ENCODE data around the gene APBB2. TPM values are rescaled to one million over a fixed set of nuclear protein-coding genes. Genes with fewer than 3 reads are reported as not detected.

APBB2 gene
- total RNA-seq, 1 experiment from 2014 or later = 49.0 TPM

DNA sequence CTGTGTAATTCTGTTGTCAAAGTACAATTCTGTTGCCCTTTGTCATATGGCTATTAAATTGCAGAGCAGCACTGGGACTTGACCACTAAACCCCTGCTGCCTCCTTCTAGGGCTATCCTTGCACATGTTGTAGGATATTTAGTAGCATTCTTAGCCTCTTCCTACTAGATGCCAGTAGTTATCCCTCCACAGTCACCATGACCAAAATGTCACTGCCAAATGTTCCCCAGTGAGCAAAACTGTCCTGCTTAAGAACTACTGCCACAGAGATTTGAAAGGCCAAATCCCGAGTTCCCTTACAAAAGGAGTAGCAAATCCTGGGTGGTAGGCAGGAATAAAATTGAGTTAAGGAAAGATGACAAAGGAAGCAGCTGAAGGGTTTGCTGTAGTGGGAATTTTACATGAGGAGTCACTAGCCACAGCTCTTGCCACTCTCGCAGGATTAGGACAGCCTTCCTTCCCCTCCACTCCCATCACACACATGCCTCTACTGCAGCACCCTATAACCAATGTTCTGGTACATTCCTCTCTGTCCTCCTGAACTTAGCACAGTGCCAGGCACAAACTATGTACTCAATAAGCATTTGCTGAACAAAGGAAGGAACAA is 8.4 kb downstream of the APBB2 start (continued):
- TF ChIP-seq, protein P1, sequence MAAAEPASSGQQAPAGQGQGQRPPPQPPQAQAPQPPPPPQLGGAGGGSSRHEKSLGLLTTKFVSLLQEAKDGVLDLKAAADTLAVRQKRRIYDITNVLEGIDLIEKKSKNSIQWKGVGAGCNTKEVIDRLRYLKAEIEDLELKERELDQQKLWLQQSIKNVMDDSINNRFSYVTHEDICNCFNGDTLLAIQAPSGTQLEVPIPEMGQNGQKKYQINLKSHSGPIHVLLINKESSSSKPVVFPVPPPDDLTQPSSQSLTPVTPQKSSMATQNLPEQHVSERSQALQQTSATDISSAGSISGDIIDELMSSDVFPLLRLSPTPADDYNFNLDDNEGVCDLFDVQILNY (CRISPR knock-in tag; IDR thresholded peaks at IDR 0.05) = no peak
- no peak for TF ChIP-seq ZBTB21 (CRISPR knock-in tag; IDR thresholded peaks at IDR 0.05; ENCODE audit: borderline replicate concordance)
- no peak for TF ChIP-seq ARID4B (CRISPR knock-in tag; IDR thresholded peaks at IDR 0.05; ENCODE audit: borderline replicate concordance)
- TF ChIP-seq, protein P2, sequence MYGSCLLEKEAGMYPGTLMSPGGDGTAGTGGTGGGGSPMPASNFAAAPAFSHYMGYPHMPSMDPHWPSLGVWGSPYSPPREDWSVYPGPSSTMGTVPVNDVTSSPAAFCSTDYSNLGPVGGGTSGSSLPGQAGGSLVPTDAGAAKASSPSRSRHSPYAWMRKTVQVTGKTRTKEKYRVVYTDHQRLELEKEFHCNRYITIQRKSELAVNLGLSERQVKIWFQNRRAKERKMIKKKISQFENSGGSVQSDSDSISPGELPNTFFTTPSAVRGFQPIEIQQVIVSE (CRISPR knock-in tag; IDR thresholded peaks at IDR 0.05; ENCODE audit: borderline replicate concordance) = no peak
- no peak for TF ChIP-seq HMGXB4 (CRISPR knock-in tag; IDR thresholded peaks at IDR 0.05)

DNA sequence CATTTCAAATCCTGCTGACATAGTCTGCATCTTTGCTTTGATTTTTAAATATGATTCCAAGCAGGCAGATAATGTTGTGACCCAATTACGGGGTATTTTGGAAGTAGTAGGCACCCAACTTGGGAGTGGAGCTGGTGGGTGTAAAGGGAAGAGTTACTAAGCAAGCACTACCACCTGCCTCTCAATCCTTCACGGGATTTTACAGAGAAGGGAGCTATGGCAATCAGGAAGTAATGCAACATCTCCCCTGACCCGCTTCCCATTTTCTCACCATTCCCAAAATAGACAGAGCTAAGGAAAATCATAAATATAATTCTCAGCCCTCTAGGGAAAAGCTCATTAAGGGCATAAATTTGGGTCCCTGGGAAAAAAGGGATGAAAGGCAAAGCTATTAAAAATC is 9.2 kb downstream of the APBB2 start:
- Mint-ChIP-seq H3K4me3 (no peak overlapping the region), H3K27ac (no peak overlapping the region), H3K27me3 (ENCODE audit: low read depth) (no peaks in the 10 kb centered on the region), H3K9me3 (no peaks in the 10 kb centered on the region), H3K36me3 (no peaks in the 10 kb centered on the region), H3K4me1 (peaks cover 40% of the 10 kb centered on the region)
- DNase-seq (ENCODE audit: low spot score) (no peak), ATAC-seq (no peak)
- ChIA-PET POLR2A (interaction anchor here (0.6 kb wide), 1 partner anchor 198 kb away, joined by 3 read pairs; no protein-coding TSS in a partner anchor), CTCF (interaction anchor here (0.8 to 2.7 kb wide), 5 partner anchors 9 to 308 kb away, joined by 3 to 24 read pairs (median 6); partner anchors contain the start of gene APBB2)
- TF ChIP-seq KAT7 (CRISPR knock-in tag; IDR thresholded peaks at IDR 0.05; ENCODE audit: borderline replicate concordance) = no peak
- TF ChIP-seq ZNF396 (CRISPR knock-in tag; IDR thresholded peaks at IDR 0.05; ENCODE audit: borderline replicate concordance) = no peak
- no peak for TF ChIP-seq OVOL2 (CRISPR knock-in tag; IDR thresholded peaks at IDR 0.05; ENCODE audit: borderline replicate concordance)
- no peak for TF ChIP-seq CREM (CRISPR knock-in tag; IDR thresholded peaks at IDR 0.05)
- TF ChIP-seq FOXJ3 (CRISPR knock-in tag; IDR thresholded peaks at IDR 0.05; ENCODE audit: borderline replicate concordance) = no peak

- 0 out of 2 replicates have a peak overlapping the region, but pooled peaks have one; percentile 64 for H3K27ac Mint-ChIP-seq
- ATAC-seq (0 out of 2 replicates have a peak, but pooled peaks have one; percentile 22), DNase-seq (ENCODE audit: low spot score) (no peak)
- H3K4me3 Mint-ChIP-seq = no peak overlapping the region
- no peaks in the 10 kb centered on the region for H3K27me3 Mint-ChIP-seq (ENCODE audit: low read depth)
- POLR2A ChIA-PET = no interaction called here
- no peaks in the 10 kb centered on the region for H3K36me3 Mint-ChIP-seq
- no peaks in the 10 kb centered on the region for H3K9me3 Mint-ChIP-seq
- no peak for TF ChIP-seq TEAD1 (CRISPR knock-in tag; IDR thresholded peaks at IDR 0.05)
- no peak for TF ChIP-seq TCF7 (CRISPR knock-in tag; IDR thresholded peaks at IDR 0.05; ENCODE audit: low read depth)
- no peak for TF ChIP-seq TEAD4 (CRISPR knock-in tag; IDR thresholded peaks at IDR 0.05)
- no peak for TF ChIP-seq NR2C2 (CRISPR knock-in tag; IDR thresholded peaks at IDR 0.05)
- no peak for TF ChIP-seq SMAD4 (CRISPR knock-in tag; IDR thresholded peaks at IDR 0.05)
- TF ChIP-seq GTF2I (CRISPR knock-in tag; conservative IDR thresholded peaks at IDR 0.05) = no peak
- no peak for TF ChIP-seq SOX15 (CRISPR knock-in tag; IDR thresholded peaks at IDR 0.05)
- H3K4me1 Mint-ChIP-seq = peaks cover 38% of the 10 kb centered on the region
- CTCF ChIA-PET = interaction anchor here (1.4 to 2.7 kb wide), 4 partner anchors 10 to 296 kb away, joined by 6 to 24 read pairs (median 7); partner anchors contain the start of gene APBB2
These were observed 9.9 kb downstream of the APBB2 start for GRCh38 chr4:41204400-41204978.
